BJ (cell line): ENCODE measurements around the gene ADAM33. TPM values are rescaled to one million over a fixed set of nuclear protein-coding genes. Genes with fewer than 3 reads are reported as not detected.

Experiments used
- CTCF ChIA-PET: fragments of 350-600 bp; formaldehyde crosslinking; extraction: SDS; loops from one replicate; lab custom pipeline; 2021; ENCODE audit warnings: antibody characterized with exemption, inconsistent platforms; lab: Yijun Ruan, JAX
- POLR2A ChIA-PET: fragments of 300-600 bp; sonication (Branson Sonifier 250); formaldehyde crosslinking; extraction: SDS; loops from one replicate; lab custom pipeline; 2021; ENCODE audit warnings: antibody characterized with exemption; lab: Charles Lee
- DNase-seq: peaks from one replicate; pipeline ENCODE4 v3.0.0-alpha.2; 2011; ENCODE audit warnings: low read depth
- H3K27me3 ChIP-seq: 2 replicates; pipeline ENCODE4 v1.6.0; 2011; ENCODE audit warnings: low read length; ENCODE audit not compliant: control insufficient read depth, insufficient read depth
- H3K36me3 ChIP-seq: 2 replicates; pipeline ENCODE4 v1.5.1; 2011; ENCODE audit warnings: low read length; ENCODE audit not compliant: control insufficient read depth, insufficient read depth
- H3K4me3 ChIP-seq: 2 replicates; pipeline ENCODE4 v1.5.1; 2011; ENCODE audit warnings: low read depth, mild to moderate bottlenecking, control low read depth, low read length
- CTCF ChIP-seq: IDR thresholded peaks from 2 replicates; pipeline ENCODE4 v1.5.1; 2011; ENCODE audit warnings: low read depth, mild to moderate bottlenecking, control low read depth, inconsistent platforms, low read length, moderate library complexity; ENCODE audit not compliant: insufficient read depth
- polyA plus RNA-seq: library from polyadenylated mRNA; depleted of rRNA; stranded (reverse); fragments of >200 nt; gene quantifications from 2 replicates; pipeline ENCODE4 v1.2.3, GENCODE V29; 2011

ADAM33 gene
- polyA plus RNA-seq, 1 experiment: 82.6 TPM

DNA sequence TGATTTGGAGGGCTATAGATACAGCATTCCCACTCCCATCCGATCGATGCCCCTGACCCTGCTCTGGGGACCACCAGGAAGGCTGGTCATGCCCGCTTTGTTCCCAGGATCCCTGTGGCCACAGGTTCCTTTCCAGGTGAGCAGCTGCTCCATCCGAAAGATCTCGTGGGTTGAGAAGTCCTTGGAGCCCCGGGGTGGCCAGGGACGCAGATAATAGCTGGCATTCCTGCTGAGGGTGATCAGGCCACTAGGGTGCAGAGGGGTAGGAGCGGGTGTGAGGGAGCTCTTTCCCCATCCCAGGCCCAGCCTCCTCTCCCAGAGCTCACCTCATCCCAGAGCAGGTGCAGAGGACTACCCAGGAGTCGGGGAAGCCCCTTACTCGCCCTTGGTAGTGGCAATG lies 7.4 kb downstream of the ADAM33 start:
- ChIA-PET CTCF (interaction anchor here (0.8 to 15.3 kb wide), 7 partner anchors 10 to 111 kb away, joined by 3 to 331 read pairs (median 4); partner anchors contain the start of genes ADISSP and SIGLEC1), POLR2A (interaction anchor here (0.7 kb wide), 1 partner anchor 42 kb away, joined by 5 read pairs; no protein-coding TSS in a partner anchor)
- no peak for TF ChIP-seq CTCF
- peaks cover 60% of the 10 kb centered on the region for H3K36me3 ChIP-seq
- no peak for DNase-seq
- H3K4me3 ChIP-seq: no peak overlapping the region
- H3K27me3 ChIP-seq: no peaks in the 10 kb centered on the region

- Histone ChIP-seq H3K27me3 (no peaks in the 10 kb centered on the region), H3K36me3 (peaks cover 62% of the 10 kb centered on the region), H3K4me3 (no peak overlapping the region)
- no peak for TF ChIP-seq CTCF
- no peak for DNase-seq
- CTCF ChIA-PET: interaction anchor here (0.8 to 15.3 kb wide), 6 partner anchors 11 to 110 kb away, joined by 4 to 331 read pairs (median 4); partner anchors contain the start of genes ADISSP and SIGLEC1
- POLR2A ChIA-PET: no interaction called here
Observed at GRCh38 chr20:3673221-3674070, 8.4 kb downstream of the ADAM33 start.

- ChIA-PET POLR2A (no interaction called here), CTCF (interaction anchor here (1.5 to 15.3 kb wide), 4 partner anchors 25 to 41 kb away, joined by 4 to 331 read pairs (median 10); partner anchors contain the start of gene SIGLEC1)
- DNase-seq: no peak
- peaks cover 63% of the 10 kb centered on the region for H3K36me3 ChIP-seq
- H3K27me3 ChIP-seq: no peaks in the 10 kb centered on the region
- no peak overlapping the region for H3K4me3 ChIP-seq
- TF ChIP-seq CTCF: no peak
Observed at GRCh38 chr20:3672547-3673171, 9.2 kb downstream of the ADAM33 start.

DNA sequence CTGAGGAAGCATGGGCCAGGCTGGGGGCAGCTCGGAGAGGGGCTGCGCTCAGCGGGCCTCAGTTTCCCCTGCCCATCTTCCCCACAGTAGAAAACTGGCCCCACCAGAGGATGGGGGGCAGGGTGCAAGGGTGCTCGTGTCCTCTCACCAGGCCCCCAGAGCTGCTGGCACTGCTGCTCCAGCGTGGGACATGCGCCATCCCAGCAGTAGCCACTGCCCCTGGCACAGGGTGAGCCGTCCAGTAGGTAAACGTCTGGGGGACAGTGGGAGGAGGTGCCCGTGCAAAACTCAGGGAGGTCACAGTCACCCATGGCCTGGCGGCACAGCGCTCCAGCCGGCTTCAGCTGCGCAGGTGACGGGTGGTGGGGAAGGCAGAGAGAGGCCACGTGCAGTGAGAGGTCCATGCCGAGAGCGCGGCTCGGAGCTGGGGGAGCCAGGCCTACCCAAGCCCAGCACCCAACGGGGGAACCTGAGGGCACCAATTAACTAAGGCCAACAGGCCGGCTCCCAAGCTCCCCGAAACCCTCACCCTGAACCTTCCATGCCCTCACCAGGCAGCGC lies 9.7 kb downstream of the ADAM33 start:
- Histone ChIP-seq H3K27me3 (no peaks in the 10 kb centered on the region), H3K36me3 (peaks cover 60% of the 10 kb centered on the region), H3K4me3 (no peak overlapping the region)
- POLR2A ChIA-PET: no interaction called here
- no peak for TF ChIP-seq CTCF
- no peak for DNase-seq
- CTCF ChIA-PET: interaction anchor here (1.9 to 15.3 kb wide), 2 partner anchors 36 to 42 kb away, joined by 8 to 331 read pairs; partner anchors contain the start of gene SIGLEC1
